Sigmoid colon (tissue), 4 donors: ENCODE data around the gene SLC44A1.

Experiments used
- EP300 ChIP-seq, 4 donors: sonication (generic); formaldehyde crosslinking; IDR thresholded peaks; one replicate each; pipeline ENCODE4 v1.6.1; 2017; ENCODE audit warnings: antibody characterized with exemption in 4 of 4
- POLR2A ChIP-seq, 2 donors: fragments of 450-650 bp; IDR thresholded peaks; one replicate each; pipeline ENCODE4 v1.6.1; 2016; ENCODE audit warnings: antibody characterized with exemption in 2 of 2, mild to moderate bottlenecking in 2 of 2, moderate library complexity in 2 of 2
- POLR2AphosphoS5 ChIP-seq, 4 donors: sonication (generic); formaldehyde crosslinking; IDR thresholded peaks; one replicate each; pipeline ENCODE4 v1.6.1; 2017; ENCODE audit warnings: antibody characterized with exemption in 4 of 4
- TF ChIP-seq, protein P1 (sequence below), 4 experiments: fragments of 450-650 bp in 3 of 4; fragments of 200-600 bp in 1 of 4; IDR thresholded peaks; one replicate each; pipeline ENCODE4 v1.5.1; 2016 to 2019; ENCODE audit warnings: antibody characterized with exemption in 4 of 4, mild to moderate bottlenecking in 3 of 4, moderate library complexity in 2 of 4

GRCh38 chr9:105403552-105404248 is 159.2 kb downstream of the SLC44A1 start:
- TF ChIP-seq, protein P1, sequence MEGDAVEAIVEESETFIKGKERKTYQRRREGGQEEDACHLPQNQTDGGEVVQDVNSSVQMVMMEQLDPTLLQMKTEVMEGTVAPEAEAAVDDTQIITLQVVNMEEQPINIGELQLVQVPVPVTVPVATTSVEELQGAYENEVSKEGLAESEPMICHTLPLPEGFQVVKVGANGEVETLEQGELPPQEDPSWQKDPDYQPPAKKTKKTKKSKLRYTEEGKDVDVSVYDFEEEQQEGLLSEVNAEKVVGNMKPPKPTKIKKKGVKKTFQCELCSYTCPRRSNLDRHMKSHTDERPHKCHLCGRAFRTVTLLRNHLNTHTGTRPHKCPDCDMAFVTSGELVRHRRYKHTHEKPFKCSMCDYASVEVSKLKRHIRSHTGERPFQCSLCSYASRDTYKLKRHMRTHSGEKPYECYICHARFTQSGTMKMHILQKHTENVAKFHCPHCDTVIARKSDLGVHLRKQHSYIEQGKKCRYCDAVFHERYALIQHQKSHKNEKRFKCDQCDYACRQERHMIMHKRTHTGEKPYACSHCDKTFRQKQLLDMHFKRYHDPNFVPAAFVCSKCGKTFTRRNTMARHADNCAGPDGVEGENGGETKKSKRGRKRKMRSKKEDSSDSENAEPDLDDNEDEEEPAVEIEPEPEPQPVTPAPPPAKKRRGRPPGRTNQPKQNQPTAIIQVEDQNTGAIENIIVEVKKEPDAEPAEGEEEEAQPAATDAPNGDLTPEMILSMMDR (IDR thresholded peaks at IDR 0.05) = no peak
- no peak for TF ChIP-seq POLR2AphosphoS5 (IDR thresholded peaks at IDR 0.05)
- no peak for TF ChIP-seq EP300 (IDR thresholded peaks at IDR 0.05)
- TF ChIP-seq POLR2A (IDR thresholded peaks at IDR 0.05) = no peak
